22Rv1 (cell line): Measurements from ENCODE around the gene TXNL4A.

Source experiments
- ZFX ChIP-seq: fragments of 450-650 bp; IDR thresholded peaks from 2 replicates; pipeline ENCODE4 v1.6.1; 2017; ENCODE audit warnings: antibody characterized with exemption, borderline replicate concordance
- TF ChIP-seq, protein P1 (sequence below): fragments of 450-650 bp; IDR thresholded peaks from 2 replicates; pipeline ENCODE4 v1.5.1; 2017; ENCODE audit warnings: mild to moderate bottlenecking

DNA sequence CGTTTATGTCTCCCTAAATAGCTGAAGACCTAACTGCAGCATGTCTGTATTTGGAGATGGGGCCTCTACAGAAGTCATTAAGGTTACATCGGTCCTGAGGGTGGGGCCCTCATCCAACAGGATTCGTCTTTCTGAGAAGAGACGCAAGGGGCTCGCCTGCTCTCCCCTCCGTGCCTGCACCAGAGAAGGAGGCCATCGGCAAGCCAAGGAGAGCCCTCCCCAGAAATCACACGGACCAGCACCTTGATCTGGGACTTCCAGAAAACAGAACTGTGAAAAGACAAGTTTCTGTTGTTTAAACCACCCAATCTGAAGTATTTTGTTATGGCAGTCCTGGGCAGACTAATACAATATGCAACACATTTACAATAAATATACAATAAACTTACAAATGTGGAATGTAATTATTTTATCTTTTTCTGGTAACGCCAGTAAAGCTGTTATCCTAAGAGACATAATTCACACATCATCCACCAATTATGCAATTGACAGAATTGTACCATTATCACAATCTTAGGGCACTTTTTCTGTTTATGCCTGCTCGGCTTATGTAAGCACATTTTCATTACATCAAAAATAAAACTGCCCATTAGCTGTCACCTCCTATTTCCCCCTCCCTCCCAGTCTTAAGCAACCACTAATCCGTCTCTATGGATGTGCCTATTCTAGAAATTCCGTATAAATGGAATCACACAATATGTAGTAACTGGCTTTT lies 17.8 kb downstream of the TXNL4A start:
- TF ChIP-seq, protein P1, sequence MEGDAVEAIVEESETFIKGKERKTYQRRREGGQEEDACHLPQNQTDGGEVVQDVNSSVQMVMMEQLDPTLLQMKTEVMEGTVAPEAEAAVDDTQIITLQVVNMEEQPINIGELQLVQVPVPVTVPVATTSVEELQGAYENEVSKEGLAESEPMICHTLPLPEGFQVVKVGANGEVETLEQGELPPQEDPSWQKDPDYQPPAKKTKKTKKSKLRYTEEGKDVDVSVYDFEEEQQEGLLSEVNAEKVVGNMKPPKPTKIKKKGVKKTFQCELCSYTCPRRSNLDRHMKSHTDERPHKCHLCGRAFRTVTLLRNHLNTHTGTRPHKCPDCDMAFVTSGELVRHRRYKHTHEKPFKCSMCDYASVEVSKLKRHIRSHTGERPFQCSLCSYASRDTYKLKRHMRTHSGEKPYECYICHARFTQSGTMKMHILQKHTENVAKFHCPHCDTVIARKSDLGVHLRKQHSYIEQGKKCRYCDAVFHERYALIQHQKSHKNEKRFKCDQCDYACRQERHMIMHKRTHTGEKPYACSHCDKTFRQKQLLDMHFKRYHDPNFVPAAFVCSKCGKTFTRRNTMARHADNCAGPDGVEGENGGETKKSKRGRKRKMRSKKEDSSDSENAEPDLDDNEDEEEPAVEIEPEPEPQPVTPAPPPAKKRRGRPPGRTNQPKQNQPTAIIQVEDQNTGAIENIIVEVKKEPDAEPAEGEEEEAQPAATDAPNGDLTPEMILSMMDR = no peak
- TF ChIP-seq ZFX = no peak
